Fibroblast of lung (primary cell): ENCODE measurements around the gene WDR35. TPM values are rescaled to one million over a fixed set of nuclear protein-coding genes. Genes with fewer than 3 reads are reported as not detected.

Experiments
- DNase-seq, 2 donors: peaks; one replicate each; pipeline versions ENCODE4 v3.0.0 to v3.0.0-alpha.2; 2010; ENCODE audit warnings: low read depth in 2 of 2
- H2AFZ ChIP-seq: 2 replicates; pipeline ENCODE4 v1.5.1; 2012; ENCODE audit warnings: low read length, control low read depth, inconsistent platforms
- H3K27ac ChIP-seq: 2 replicates; pipeline ENCODE4 v1.5.1; 2011; ENCODE audit warnings: low read length, control low read depth; ENCODE audit not compliant: insufficient read depth
- H3K27me3 ChIP-seq: 2 replicates; pipeline ENCODE4 v1.5.1; 2011; ENCODE audit warnings: mild to moderate bottlenecking, low read length; ENCODE audit not compliant: control insufficient read depth, insufficient read depth
- H3K36me3 ChIP-seq: 2 replicates; pipeline ENCODE4 v1.5.1; 2011; ENCODE audit warnings: low read length; ENCODE audit not compliant: control insufficient read depth, insufficient read depth
- H3K4me1 ChIP-seq: 2 replicates; pipeline ENCODE4 v1.5.1; 2011; ENCODE audit warnings: low read length; ENCODE audit not compliant: control insufficient read depth, insufficient read depth; ENCODE audit errors: extremely low read depth
- H3K4me2 ChIP-seq: 2 replicates; pipeline ENCODE4 v1.5.1; 2011; ENCODE audit warnings: low read length, control low read depth; ENCODE audit not compliant: insufficient read depth; ENCODE audit errors: extremely low read depth
- H3K4me3 ChIP-seq, 4 experiments: fragments of 200-600 bp in 1 of 4; sonication (generic) in 1 of 4; replicated peaks in 1 of 4; 2 replicates each; pipeline ENCODE4 v1.5.1; 2011 to 2016; ENCODE audit warnings: low read length in 4 of 4, low read depth in 3 of 4, mild to moderate bottlenecking in 3 of 4, control low read depth in 2 of 4, inconsistent platforms in 1 of 4, mixed read lengths in 1 of 4; ENCODE audit not compliant: insufficient read depth in 1 of 4; ENCODE audit errors: control extremely low read depth in 1 of 4
- H3K79me2 ChIP-seq: 2 replicates; pipeline ENCODE4 v1.5.1; 2012; ENCODE audit warnings: mild to moderate bottlenecking, low read length, inconsistent platforms; ENCODE audit not compliant: control insufficient read depth, insufficient read depth
- H3K9ac ChIP-seq: 2 replicates; pipeline ENCODE4 v1.5.1; 2011; ENCODE audit warnings: mild to moderate bottlenecking, low read length, control low read depth; ENCODE audit not compliant: insufficient read depth
- H3K9me3 ChIP-seq: 2 replicates; pipeline ENCODE4 v1.5.1; 2012; ENCODE audit warnings: low read depth, low read length; ENCODE audit not compliant: control insufficient read depth, insufficient read depth
- H4K20me1 ChIP-seq: 2 replicates; pipeline ENCODE4 v1.5.1; 2011; ENCODE audit warnings: low read length; ENCODE audit not compliant: control insufficient read depth, insufficient read depth; ENCODE audit errors: extremely low read depth
- CTCF ChIP-seq, 2 donors: IDR thresholded peaks in 1 of 2; conservative IDR thresholded peaks in 1 of 2; 1 replicate in 1 of 2; 2 replicates in 1 of 2; pipeline ENCODE4 v1.5.1; 2011 to 2012; ENCODE audit warnings: low read length in 2 of 2, control low read depth in 1 of 2, inconsistent platforms in 1 of 2, low read depth in 1 of 2, mild to moderate bottlenecking in 1 of 2
- EZH2 ChIP-seq: IDR thresholded peaks from 2 replicates; pipeline ENCODE4 v1.5.1; 2012; ENCODE audit warnings: low read length, control low read depth, mild to moderate bottlenecking; ENCODE audit errors: missing control alignments
- polyA plus RNA-seq, 2 donors: library from polyadenylated mRNA; depleted of rRNA in 1 of 2; stranded (reverse) in 1 of 2; unstranded in 1 of 2; fragments of >200 nt; gene quantifications; 2 replicates each; pipeline ENCODE4 v1.2.1, GENCODE V29; 2011 to 2012; ENCODE audit warnings: missing spikeins in 1 of 2
- total RNA-seq: library from RNA; depleted of rRNA; stranded (reverse); fragments of >200 nt; gene quantifications from 2 replicates; pipeline ENCODE4 v1.2.1, GENCODE V29; 2014

Gene WDR35
- total and polyA plus RNA-seq, 2 donors (not counting 1 experiment from before 2014, with no cell fraction given): 8.3 to 11.6 TPM

- H3K9ac ChIP-seq: no peak overlapping the region
- H3K4me1 ChIP-seq: no peaks in the 10 kb centered on the region
- no peaks in the 10 kb centered on the region for H3K9me3 ChIP-seq
- no peak overlapping the region for H2AFZ ChIP-seq
- peak overlapping the region; percentile 54 for H3K4me2 ChIP-seq
- H3K36me3 ChIP-seq: no peaks in the 10 kb centered on the region
- H3K27me3 ChIP-seq: peaks cover 5% of the 10 kb centered on the region
- TF ChIP-seq CTCF (conservative IDR thresholded peaks at IDR 0.05 in 1 of 2, IDR thresholded peaks at IDR 0.05 in 1 of 2; ENCODE audit: low read depth in 1 of 2, low read length in 2 of 2) (no peak), EZH2 (no peak)
- no peak overlapping the region for H3K27ac ChIP-seq
- no peaks in the 10 kb centered on the region for H3K79me2 ChIP-seq
- peak overlapping the region; percentile 23 to 55 (median 36) for H3K4me3 ChIP-seq
- no peak for DNase-seq
- H4K20me1 ChIP-seq: no peaks in the 10 kb centered on the region
Measured at GRCh38 chr2:19868224-19868623, 121.7 kb downstream of the WDR35 start.

- no peak overlapping the region for H3K4me2 ChIP-seq
- H3K9me3 ChIP-seq: no peaks in the 10 kb centered on the region
- no peak for DNase-seq
- H3K4me3 ChIP-seq: no peak overlapping the region
- peaks cover 4% of the 10 kb centered on the region for H3K27me3 ChIP-seq
- no peak overlapping the region for H3K27ac ChIP-seq
- no peak overlapping the region for H2AFZ ChIP-seq
- no peaks in the 10 kb centered on the region for H3K79me2 ChIP-seq
- no peaks in the 10 kb centered on the region for H3K36me3 ChIP-seq
- no peaks in the 10 kb centered on the region for H3K4me1 ChIP-seq
- no peak overlapping the region for H3K9ac ChIP-seq
- no peak for TF ChIP-seq EZH2
- H4K20me1 ChIP-seq: no peaks in the 10 kb centered on the region
Measured at GRCh38 chr2:19866771-19867170, 123.1 kb downstream of the WDR35 start.

- DNase-seq: no peak
- TF ChIP-seq CTCF (conservative IDR thresholded peaks at IDR 0.05 in 1 of 2, IDR thresholded peaks at IDR 0.05 in 1 of 2; ENCODE audit: low read depth in 1 of 2, low read length in 2 of 2) (no peak), EZH2 (no peak)
Measured at GRCh38 chr2:19865151-19865550, 124.8 kb downstream of the WDR35 start.

More at GRCh38 chr2:19865151-19865550, 124.8 kb downstream of the WDR35 start:
- Histone ChIP-seq H3K27me3 (peaks cover 2% of the 10 kb centered on the region), H2AFZ (no peak overlapping the region), H3K4me1 (peaks cover 5% of the 10 kb centered on the region), H3K9ac (no peak overlapping the region), H3K4me2 (no peak overlapping the region), H3K36me3 (no peaks in the 10 kb centered on the region), H3K4me3 (no peak overlapping the region), H3K79me2 (no peaks in the 10 kb centered on the region), H3K27ac (no peak overlapping the region), H4K20me1 (no peaks in the 10 kb centered on the region), H3K9me3 (no peaks in the 10 kb centered on the region)
